K562 (cell line): ENCODE measurements around the gene PPHLN1. TPM values are rescaled to one million over a fixed set of nuclear protein-coding genes. Genes with fewer than 3 reads are reported as not detected.

Source experiments
- ASH1L ChIP-seq: fragments of 450-650 bp; IDR thresholded peaks from 2 replicates; pipeline ENCODE4 v1.6.1; 2018; ENCODE audit warnings: borderline replicate concordance, mild to moderate bottlenecking, low read depth; ENCODE audit not compliant: partially characterized antibody
- ELF2 ChIP-seq: fragments of 250-450 bp; sonication (Bioruptor Pico); IDR thresholded peaks from 2 replicates; pipeline ENCODE4 v1.5.0; 2021; ENCODE audit warnings: mild to moderate bottlenecking
- EWSR1 ChIP-seq: fragments of 450-650 bp; IDR thresholded peaks from 2 replicates; pipeline ENCODE4 v1.6.1; 2018; ENCODE audit warnings: borderline replicate concordance, mild to moderate bottlenecking, low read depth, moderate library complexity; ENCODE audit not compliant: partially characterized antibody
- FOS ChIP-seq: IDR thresholded peaks from 3 replicates; pipeline ENCODE4 v1.6.1; 2011; ENCODE audit not compliant: insufficient read length; ENCODE audit errors: extremely low read depth
- NCOA1 ChIP-seq: fragments of 450-650 bp; IDR thresholded peaks from 2 replicates; pipeline ENCODE4 v1.6.1; 2016; ENCODE audit warnings: low read depth
- RBM14 ChIP-seq: fragments of 200-400 bp; formaldehyde crosslinking; IDR thresholded peaks from 2 replicates; pipeline ENCODE4 v1.6.1; 2018; ENCODE audit warnings: low read depth, mild to moderate bottlenecking, low read length, moderate library complexity, borderline replicate concordance; ENCODE audit not compliant: insufficient read depth
- SPI1 ChIP-seq: IDR thresholded peaks from 2 replicates; pipeline ENCODE4 v1.6.1; 2011; ENCODE audit warnings: low read depth, low read length, control low read depth, borderline replicate concordance
- SRSF7 ChIP-seq: fragments of 200-400 bp; formaldehyde crosslinking; optimal IDR thresholded peaks from 2 replicates; pipeline ENCODE3; 2017; ENCODE audit warnings: mild to moderate bottlenecking, low read depth, low read length
- TCF7 ChIP-seq: sonication (generic); IDR thresholded peaks from 2 replicates; pipeline ENCODE4 v1.6.1; 2016; ENCODE audit warnings: antibody characterized with exemption, borderline replicate concordance
- TGIF2 ChIP-seq: sonication (generic); formaldehyde crosslinking; IDR thresholded peaks from 2 replicates; pipeline ENCODE4 v1.8.1; 2022; ENCODE audit warnings: mild to moderate bottlenecking, missing genetic modification reagents, moderate library complexity
- XRCC5 ChIP-seq: fragments of 200-400 bp; formaldehyde crosslinking; IDR thresholded peaks from 2 replicates; pipeline ENCODE4 v1.6.1; 2017; ENCODE audit warnings: low read depth, mild to moderate bottlenecking, low read length
- ZNF316 ChIP-seq: fragments of 450-650 bp; IDR thresholded peaks from 2 replicates; pipeline ENCODE4 v1.6.1; 2016
- ZNF507 ChIP-seq: conservative IDR thresholded peaks from 2 replicates; pipeline ENCODE4 v1.6.1; 2017; ENCODE audit warnings: missing genetic modification characterization, missing compliant biosample characterization
- polyA plus RNA-seq, 8 experiments: library from polyadenylated mRNA; depleted of rRNA in 4 of 8; stranded (reverse) in 5 of 8; unstranded in 3 of 8; fragments of >200 nt; fragmentation: Nextera tagmentation in 2 of 8; fragmentation: Illumina TruSeq in 1 of 8; extraction: Ambion mirVana in 2 of 8; extraction: Trizol in 1 of 8; gene quantifications; 2 replicates each; pipeline versions ENCODE4 v1.2.1 to v1.2.3, GENCODE V29; 2011 to 2014; ENCODE audit warnings: inconsistent platforms in 1 of 8, missing spikeins in 1 of 8
- total RNA-seq, 7 experiments: library from RNA; depleted of rRNA in 6 of 7; stranded (reverse); fragments of >200 nt in 6 of 7; fragmentation: Illumina TruSeq in 2 of 7; extraction: Trizol in 2 of 7; gene quantifications; 2 replicates each; pipeline versions ENCODE4 v1.2.1 to v1.2.3, GENCODE V29; 2011 to 2021; ENCODE audit warnings: low replicate concordance in 1 of 7
- TF ChIP-seq, protein P1 (sequence below): fragments of 200-800 bp; sonication (Bioruptor generic); IDR thresholded peaks from 2 replicates; pipeline ENCODE4 v1.6.1; 2017; ENCODE audit warnings: missing genetic modification characterization, missing compliant biosample characterization
- TF ChIP-seq, protein P2 (sequence below): fragments of 250-450 bp; sonication (Bioruptor Pico); IDR thresholded peaks from 2 replicates; pipeline ENCODE4 v1.4.0; 2020
- TF ChIP-seq, protein P3 (sequence below), 2 experiments: fragments of 450-650 bp in 1 of 2; sonication (generic) in 1 of 2; formaldehyde crosslinking; conservative IDR thresholded peaks; 2 replicates each; pipeline versions ENCODE4 v1.4.0 to v1.8.1; 2020 to 2022; ENCODE audit warnings: mild to moderate bottlenecking in 1 of 2, missing genetic modification reagents in 1 of 2
- TF ChIP-seq, protein P4 (sequence below): IDR thresholded peaks from 2 replicates; pipeline ENCODE4 v1.6.1; 2016; ENCODE audit warnings: missing genetic modification characterization, missing compliant biosample characterization
- TF ChIP-seq, protein P5 (sequence below): IDR thresholded peaks from 3 replicates; pipeline ENCODE4 v1.6.1; 2011; ENCODE audit warnings: borderline replicate concordance, mild to moderate bottlenecking; ENCODE audit not compliant: insufficient read length, insufficient read depth

PPHLN1 gene
- total and polyA plus RNA-seq, 9 of the 15 experiments (the other 6 are each of a cell fraction or from before 2014, with no cell fraction given) = 66.3 to 112 (median 93.6) TPM

DNA sequence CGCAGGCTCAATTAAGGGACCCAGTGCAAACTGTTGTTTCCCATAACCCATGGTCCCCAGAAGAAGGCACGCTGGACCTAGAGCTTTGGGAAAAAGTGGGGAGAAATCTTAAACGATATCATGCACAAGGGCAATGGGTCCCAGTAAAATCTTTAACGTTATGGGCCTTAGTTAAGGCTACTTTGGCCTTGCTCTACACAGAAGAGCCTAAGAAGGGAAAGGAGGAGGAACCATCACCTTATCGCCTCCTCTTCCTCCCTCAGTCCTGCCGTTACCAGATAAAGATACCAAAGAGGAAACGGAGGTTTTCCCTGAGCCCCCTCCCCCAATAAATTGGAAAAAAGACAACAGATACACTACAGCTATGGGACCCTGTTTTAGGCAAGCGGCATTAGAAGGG is 116.9 kb downstream of the PPHLN1 start (continued):
- TF ChIP-seq SRSF7 (no peak), EWSR1 (no peak), ZNF316 (no peak), RBM14 (no peak), TGIF2 (no peak), XRCC5 (no peak), ELF2 (CRISPR knock-in tag) (no peak), NCOA1 (peak; percentile 60; the same call in 1 of the 2 replicates), ASH1L (no peak), TCF7 (no peak), ZNF507 (no peak), SPI1 (peak; percentile 87), FOS (no peak)
- TF ChIP-seq, protein P1, sequence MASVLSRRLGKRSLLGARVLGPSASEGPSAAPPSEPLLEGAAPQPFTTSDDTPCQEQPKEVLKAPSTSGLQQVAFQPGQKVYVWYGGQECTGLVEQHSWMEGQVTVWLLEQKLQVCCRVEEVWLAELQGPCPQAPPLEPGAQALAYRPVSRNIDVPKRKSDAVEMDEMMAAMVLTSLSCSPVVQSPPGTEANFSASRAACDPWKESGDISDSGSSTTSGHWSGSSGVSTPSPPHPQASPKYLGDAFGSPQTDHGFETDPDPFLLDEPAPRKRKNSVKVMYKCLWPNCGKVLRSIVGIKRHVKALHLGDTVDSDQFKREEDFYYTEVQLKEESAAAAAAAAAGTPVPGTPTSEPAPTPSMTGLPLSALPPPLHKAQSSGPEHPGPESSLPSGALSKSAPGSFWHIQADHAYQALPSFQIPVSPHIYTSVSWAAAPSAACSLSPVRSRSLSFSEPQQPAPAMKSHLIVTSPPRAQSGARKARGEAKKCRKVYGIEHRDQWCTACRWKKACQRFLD = peak; percentile 50; the same call in 1 of the 2 replicates
- TF ChIP-seq, protein P2, sequence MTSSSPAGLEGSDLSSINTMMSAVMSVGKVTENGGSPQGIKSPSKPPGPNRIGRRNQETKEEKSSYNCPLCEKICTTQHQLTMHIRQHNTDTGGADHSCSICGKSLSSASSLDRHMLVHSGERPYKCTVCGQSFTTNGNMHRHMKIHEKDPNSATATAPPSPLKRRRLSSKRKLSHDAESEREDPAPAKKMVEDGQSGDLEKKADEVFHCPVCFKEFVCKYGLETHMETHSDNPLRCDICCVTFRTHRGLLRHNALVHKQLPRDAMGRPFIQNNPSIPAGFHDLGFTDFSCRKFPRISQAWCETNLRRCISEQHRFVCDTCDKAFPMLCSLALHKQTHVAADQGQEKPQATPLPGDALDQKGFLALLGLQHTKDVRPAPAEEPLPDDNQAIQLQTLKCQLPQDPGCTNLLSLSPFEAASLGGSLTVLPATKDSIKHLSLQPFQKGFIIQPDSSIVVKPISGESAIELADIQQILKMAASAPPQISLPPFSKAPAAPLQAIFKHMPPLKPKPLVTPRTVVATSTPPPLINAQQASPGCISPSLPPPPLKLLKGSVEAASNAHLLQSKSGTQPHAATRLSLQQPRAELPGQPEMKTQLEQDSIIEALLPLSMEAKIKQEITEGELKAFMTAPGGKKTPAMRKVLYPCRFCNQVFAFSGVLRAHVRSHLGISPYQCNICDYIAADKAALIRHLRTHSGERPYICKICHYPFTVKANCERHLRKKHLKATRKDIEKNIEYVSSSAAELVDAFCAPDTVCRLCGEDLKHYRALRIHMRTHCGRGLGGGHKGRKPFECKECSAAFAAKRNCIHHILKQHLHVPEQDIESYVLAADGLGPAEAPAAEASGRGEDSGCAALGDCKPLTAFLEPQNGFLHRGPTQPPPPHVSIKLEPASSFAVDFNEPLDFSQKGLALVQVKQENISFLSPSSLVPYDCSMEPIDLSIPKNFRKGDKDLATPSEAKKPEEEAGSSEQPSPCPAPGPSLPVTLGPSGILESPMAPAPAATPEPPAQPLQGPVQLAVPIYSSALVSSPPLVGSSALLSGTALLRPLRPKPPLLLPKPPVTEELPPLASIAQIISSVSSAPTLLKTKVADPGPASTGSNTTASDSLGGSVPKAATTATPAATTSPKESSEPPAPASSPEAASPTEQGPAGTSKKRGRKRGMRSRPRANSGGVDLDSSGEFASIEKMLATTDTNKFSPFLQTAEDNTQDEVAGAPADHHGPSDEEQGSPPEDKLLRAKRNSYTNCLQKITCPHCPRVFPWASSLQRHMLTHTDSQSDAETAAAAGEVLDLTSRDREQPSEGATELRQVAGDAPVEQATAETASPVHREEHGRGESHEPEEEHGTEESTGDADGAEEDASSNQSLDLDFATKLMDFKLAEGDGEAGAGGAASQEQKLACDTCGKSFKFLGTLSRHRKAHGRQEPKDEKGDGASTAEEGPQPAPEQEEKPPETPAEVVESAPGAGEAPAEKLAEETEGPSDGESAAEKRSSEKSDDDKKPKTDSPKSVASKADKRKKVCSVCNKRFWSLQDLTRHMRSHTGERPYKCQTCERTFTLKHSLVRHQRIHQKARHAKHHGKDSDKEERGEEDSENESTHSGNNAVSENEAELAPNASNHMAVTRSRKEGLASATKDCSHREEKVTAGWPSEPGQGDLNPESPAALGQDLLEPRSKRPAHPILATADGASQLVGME (CRISPR knock-in tag) = no peak
- TF ChIP-seq, protein P3, sequence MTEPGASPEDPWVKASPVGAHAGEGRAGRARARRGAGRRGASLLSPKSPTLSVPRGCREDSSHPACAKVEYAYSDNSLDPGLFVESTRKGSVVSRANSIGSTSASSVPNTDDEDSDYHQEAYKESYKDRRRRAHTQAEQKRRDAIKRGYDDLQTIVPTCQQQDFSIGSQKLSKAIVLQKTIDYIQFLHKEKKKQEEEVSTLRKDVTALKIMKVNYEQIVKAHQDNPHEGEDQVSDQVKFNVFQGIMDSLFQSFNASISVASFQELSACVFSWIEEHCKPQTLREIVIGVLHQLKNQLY (CRISPR knock-in tag; conservative IDR thresholded peaks at IDR 0.05) = no peak
- TF ChIP-seq, protein P4, sequence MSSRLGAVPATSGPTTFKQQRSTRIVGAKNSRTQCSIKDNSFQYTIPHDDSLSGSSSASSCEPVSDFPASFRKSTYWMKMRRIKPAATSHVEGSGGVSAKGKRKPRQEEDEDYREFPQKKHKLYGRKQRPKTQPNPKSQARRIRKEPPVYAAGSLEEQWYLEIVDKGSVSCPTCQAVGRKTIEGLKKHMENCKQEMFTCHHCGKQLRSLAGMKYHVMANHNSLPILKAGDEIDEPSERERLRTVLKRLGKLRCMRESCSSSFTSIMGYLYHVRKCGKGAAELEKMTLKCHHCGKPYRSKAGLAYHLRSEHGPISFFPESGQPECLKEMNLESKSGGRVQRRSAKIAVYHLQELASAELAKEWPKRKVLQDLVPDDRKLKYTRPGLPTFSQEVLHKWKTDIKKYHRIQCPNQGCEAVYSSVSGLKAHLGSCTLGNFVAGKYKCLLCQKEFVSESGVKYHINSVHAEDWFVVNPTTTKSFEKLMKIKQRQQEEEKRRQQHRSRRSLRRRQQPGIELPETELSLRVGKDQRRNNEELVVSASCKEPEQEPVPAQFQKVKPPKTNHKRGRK (tag) = no peak
- TF ChIP-seq, protein P5, sequence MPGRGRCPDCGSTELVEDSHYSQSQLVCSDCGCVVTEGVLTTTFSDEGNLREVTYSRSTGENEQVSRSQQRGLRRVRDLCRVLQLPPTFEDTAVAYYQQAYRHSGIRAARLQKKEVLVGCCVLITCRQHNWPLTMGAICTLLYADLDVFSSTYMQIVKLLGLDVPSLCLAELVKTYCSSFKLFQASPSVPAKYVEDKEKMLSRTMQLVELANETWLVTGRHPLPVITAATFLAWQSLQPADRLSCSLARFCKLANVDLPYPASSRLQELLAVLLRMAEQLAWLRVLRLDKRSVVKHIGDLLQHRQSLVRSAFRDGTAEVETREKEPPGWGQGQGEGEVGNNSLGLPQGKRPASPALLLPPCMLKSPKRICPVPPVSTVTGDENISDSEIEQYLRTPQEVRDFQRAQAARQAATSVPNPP = no peak
